OCI-LY1 (cell line): ENCODE measurements around the gene MKRN2.

Experiments used
- H2AFZ ChIP-seq: fragments of 200-600 bp; sonication (generic), shearing (Covaris generic); 2 replicates; pipeline ENCODE4 v1.6.0; 2014; ENCODE audit warnings: antibody characterized with exemption, mild to moderate bottlenecking, low read length
- H3F3A ChIP-seq: fragments of 200-600 bp; sonication (generic), shearing (Covaris generic); 2 replicates; pipeline ENCODE4 v1.6.0; 2014; ENCODE audit warnings: mild to moderate bottlenecking, antibody characterized with exemption, low read length, moderate library complexity; ENCODE audit not compliant: insufficient read depth
- H3K27ac ChIP-seq: fragments of 200-600 bp; sonication (generic); 2 replicates; pipeline ENCODE4 v1.5.1; 2014; ENCODE audit warnings: low read length, mixed run types, mild to moderate bottlenecking, low read depth; ENCODE audit not compliant: poor library complexity, severe bottlenecking
- H3K27me3 ChIP-seq: fragments of 200-600 bp; sonication (generic); 2 replicates; pipeline ENCODE4 v1.6.0; 2014; ENCODE audit warnings: antibody characterized with exemption, mild to moderate bottlenecking, low read length, moderate library complexity; ENCODE audit not compliant: insufficient read depth
- H3K36me3 ChIP-seq: fragments of 200-600 bp; sonication (generic); 2 replicates; pipeline ENCODE4 v1.6.1; 2014; ENCODE audit warnings: mild to moderate bottlenecking, antibody characterized with exemption, low read length, moderate library complexity, mixed read lengths; ENCODE audit not compliant: insufficient read depth
- H3K4me1 ChIP-seq: fragments of 200-600 bp; sonication (generic); 2 replicates; pipeline ENCODE4 v1.5.1; 2014; ENCODE audit warnings: mild to moderate bottlenecking, low read length, moderate library complexity; ENCODE audit not compliant: insufficient read depth, severe bottlenecking
- H3K4me2 ChIP-seq: fragments of 200-600 bp; sonication (generic), shearing (Covaris generic); 2 replicates; pipeline ENCODE4 v1.6.1; 2014; ENCODE audit warnings: low read length
- H3K4me3 ChIP-seq: fragments of 200-600 bp; sonication (generic); 2 replicates; pipeline ENCODE4 v1.5.1; 2014; ENCODE audit warnings: low read length, low read depth, mild to moderate bottlenecking, mixed read lengths; ENCODE audit not compliant: poor library complexity, severe bottlenecking
- H3K79me2 ChIP-seq: fragments of 200-600 bp; shearing (Covaris generic); 2 replicates; pipeline ENCODE4 v1.6.1; 2016; ENCODE audit warnings: mixed run types, low read length, mixed read lengths; ENCODE audit not compliant: insufficient read depth
- H3K9ac ChIP-seq: fragments of 200-600 bp; sonication (generic), shearing (Covaris generic); 2 replicates; pipeline ENCODE4 v1.6.1; 2014; ENCODE audit warnings: mild to moderate bottlenecking, low read length, mixed read lengths
- H3K9me2 ChIP-seq: fragments of 200-600 bp; sonication (generic), shearing (Covaris generic); 2 replicates; pipeline ENCODE4 v1.6.1; 2014; ENCODE audit warnings: low read depth, mild to moderate bottlenecking, low read length, mixed read lengths
- H3K9me3 ChIP-seq: fragments of 200-600 bp; shearing (Covaris generic); 2 replicates; pipeline ENCODE4 v1.6.1; 2014; ENCODE audit warnings: low read length, mixed read lengths
- H4K20me1 ChIP-seq: fragments of 200-600 bp; sonication (generic), shearing (Covaris generic); 2 replicates; pipeline ENCODE4 v1.6.0; 2016; ENCODE audit warnings: mild to moderate bottlenecking, low read length; ENCODE audit not compliant: insufficient read depth
- CTCF ChIP-seq: fragments of 200-600 bp; sonication (generic), shearing (Covaris generic); IDR thresholded peaks from 2 replicates; pipeline ENCODE4 v1.5.1; 2017; ENCODE audit warnings: mild to moderate bottlenecking, antibody characterized with exemption, low read length, moderate library complexity, mixed read lengths
- EZH2 ChIP-seq: fragments of 200-600 bp; sonication (generic), shearing (Covaris generic); IDR thresholded peaks from 2 replicates; pipeline ENCODE4 v1.8.0; 2017; ENCODE audit warnings: borderline replicate concordance, mixed run types, mild to moderate bottlenecking, antibody characterized with exemption, low read length, moderate library complexity, mixed read lengths

The MKRN2 gene

DNA sequence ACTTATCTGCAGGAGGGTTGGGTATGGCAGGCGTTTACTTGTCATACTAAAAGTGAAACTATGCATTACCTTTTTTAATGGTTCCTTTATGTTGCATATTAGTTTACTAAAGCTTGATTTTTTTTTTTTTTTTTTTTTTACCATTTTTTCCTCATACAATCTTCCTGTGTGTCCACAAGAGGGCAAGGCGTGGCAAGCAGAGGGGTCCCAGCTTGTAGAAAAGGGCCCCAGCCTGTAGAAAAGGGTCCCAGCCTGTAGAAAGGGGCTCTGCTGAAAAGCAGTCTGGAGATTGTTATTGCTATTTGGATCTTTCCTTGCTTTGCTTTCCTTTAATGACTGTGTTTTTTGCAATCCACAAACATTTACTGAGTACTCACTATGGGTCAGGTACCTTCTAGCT, 21.9 kb downstream of the MKRN2 start:
- no peak overlapping the region for H3K27ac ChIP-seq
- peaks cover 82% of the 10 kb centered on the region for H3K36me3 ChIP-seq
- H3K9ac ChIP-seq: no peak overlapping the region
- H2AFZ ChIP-seq: no peak overlapping the region
- no peaks in the 10 kb centered on the region for H4K20me1 ChIP-seq
- no peaks in the 10 kb centered on the region for H3K79me2 ChIP-seq
- H3K27me3 ChIP-seq: no peaks in the 10 kb centered on the region
- H3F3A ChIP-seq: no peaks in the 10 kb centered on the region
- no peaks in the 10 kb centered on the region for H3K4me1 ChIP-seq
- H3K9me3 ChIP-seq: no peaks in the 10 kb centered on the region
- H3K4me3 ChIP-seq: no peak overlapping the region
- no peaks in the 10 kb centered on the region for H3K9me2 ChIP-seq
- peak; percentile 32; the same call in 1 of the 2 replicates for TF ChIP-seq CTCF
- TF ChIP-seq EZH2: no peak
- no peak overlapping the region for H3K4me2 ChIP-seq

GRCh38 chr3:12579456-12579855, 22.6 kb downstream of the MKRN2 start:
- H3K36me3 ChIP-seq: peaks cover 82% of the 10 kb centered on the region
- no peaks in the 10 kb centered on the region for H3K9me2 ChIP-seq
- no peak overlapping the region for H3K27ac ChIP-seq
- H4K20me1 ChIP-seq: no peaks in the 10 kb centered on the region
- H3K9ac ChIP-seq: no peak overlapping the region
- no peaks in the 10 kb centered on the region for H3F3A ChIP-seq
- H3K27me3 ChIP-seq: no peaks in the 10 kb centered on the region
- H3K4me3 ChIP-seq: no peak overlapping the region
- no peaks in the 10 kb centered on the region for H3K9me3 ChIP-seq
- no peaks in the 10 kb centered on the region for H3K79me2 ChIP-seq
- TF ChIP-seq EZH2 (no peak), CTCF (no peak)
- no peak overlapping the region for H2AFZ ChIP-seq
- H3K4me2 ChIP-seq: no peak overlapping the region
- no peaks in the 10 kb centered on the region for H3K4me1 ChIP-seq

- H3K4me1 ChIP-seq: no peaks in the 10 kb centered on the region
- no peak overlapping the region for H3K9ac ChIP-seq
- H3K27ac ChIP-seq: no peak overlapping the region
- H3K4me3 ChIP-seq: no peak overlapping the region
- no peaks in the 10 kb centered on the region for H3F3A ChIP-seq
- no peaks in the 10 kb centered on the region for H4K20me1 ChIP-seq
- H3K9me3 ChIP-seq: no peaks in the 10 kb centered on the region
- no peak overlapping the region for H2AFZ ChIP-seq
- no peak for TF ChIP-seq EZH2
- no peak for TF ChIP-seq CTCF
- no peak overlapping the region for H3K4me2 ChIP-seq
- no peaks in the 10 kb centered on the region for H3K79me2 ChIP-seq
- H3K36me3 ChIP-seq: peaks cover 82% of the 10 kb centered on the region
- no peaks in the 10 kb centered on the region for H3K9me2 ChIP-seq
- H3K27me3 ChIP-seq: no peaks in the 10 kb centered on the region
These were observed 23.0 kb downstream of the MKRN2 start for GRCh38 chr3:12579905-12580304.
